GM12878 (cell line): ENCODE data around the gene GRIK5. TPM values are rescaled to one million over a fixed set of nuclear protein-coding genes. Genes with fewer than 3 reads are reported as not detected.

ENCODE experiments used
- ATAC-seq: fragments of 200-7000 bp; cut with Tn5 transposase; 3 replicates; pipeline ENCODE4 v1.9.1; 2020; ENCODE audit warnings: mild to moderate bottlenecking, moderate library complexity
- BruUV-seq: library from RNA; stranded (reverse); fragments of 400-500 nt; replicated peaks from 2 replicates; lab custom pipeline; 2021; lab: Mats Ljungman, UMichigan
- CTCF ChIA-PET: fragments of 300-600 bp; sonication (Branson Sonifier 250); formaldehyde crosslinking; extraction: SDS; loops from one replicate; lab custom pipeline; 2021; ENCODE audit warnings: inconsistent platforms; lab: Yijun Ruan, JAX
- POLR2A ChIA-PET: fragments of 350-600 bp; formaldehyde crosslinking; extraction: SDS; loops from one replicate; lab custom pipeline; 2021; ENCODE audit warnings: inconsistent platforms; lab: Charles Lee
- RAD21 ChIA-PET: fragments of 300-600 bp; sonication (Branson Sonifier 250); formaldehyde crosslinking; loops from one replicate; lab custom pipeline; 2023; ENCODE audit warnings: antibody characterized with exemption; ENCODE audit not compliant: unreplicated experiment; lab: Charles Lee
- SMC1A ChIA-PET: fragments of 300-600 bp; sonication (Branson Sonifier 250); formaldehyde crosslinking; loops from one replicate; lab custom pipeline; 2023; ENCODE audit not compliant: unreplicated experiment, uncharacterized antibody; lab: Charles Lee
- DNase-seq: peaks from one replicate; pipeline ENCODE4 v3.0.0-alpha.2; 2011; ENCODE audit warnings: low read depth, low spot score
- FAIRE-seq: peaks from 3 replicates; lab custom pipeline; 2011; peaks lifted over from hg19 to GRCh38; lab: Jason Lieb, UNC
- H2AFZ ChIP-seq: 2 replicates; pipeline ENCODE4 v1.6.0; 2011; ENCODE audit warnings: low read depth, low read length, control low read depth; ENCODE audit not compliant: control insufficient read depth
- H3K27ac ChIP-seq: 2 replicates; pipeline ENCODE4 v1.5.1; 2011; ENCODE audit warnings: control low read depth; ENCODE audit not compliant: control insufficient read depth, insufficient read depth
- H3K27me3 ChIP-seq, 2 experiments: replicated peaks in 1 of 2; 2 replicates each; pipeline versions ENCODE4 v1.6.0 to v1.6.1; 2011; ENCODE audit warnings: low read length in 1 of 2; ENCODE audit not compliant: control insufficient read depth in 2 of 2, insufficient read depth in 2 of 2
- H3K36me3 ChIP-seq, 2 experiments: 2 replicates each; pipeline ENCODE4 v1.5.1; 2011; ENCODE audit warnings: low read length in 1 of 2; ENCODE audit not compliant: control insufficient read depth in 2 of 2, insufficient read depth in 2 of 2
- H3K4me1 ChIP-seq: 2 replicates; pipeline ENCODE4 v1.6.1; 2011; ENCODE audit warnings: mild to moderate bottlenecking, low read length, moderate library complexity, mixed read lengths; ENCODE audit not compliant: control insufficient read depth, insufficient read depth
- H3K4me2 ChIP-seq: 2 replicates; pipeline ENCODE4 v1.6.0; 2011; ENCODE audit warnings: control low read depth; ENCODE audit not compliant: control insufficient read depth, insufficient read depth
- H3K4me3 ChIP-seq: fragments of 200-600 bp; sonication (generic); 2 replicates; pipeline ENCODE4 v1.5.1; 2016
- H3K79me2 ChIP-seq: 2 replicates; pipeline ENCODE4 v1.6.0; 2011; ENCODE audit warnings: low read length; ENCODE audit not compliant: control insufficient read depth, insufficient read depth
- H3K9ac ChIP-seq: 2 replicates; pipeline ENCODE4 v1.8.0; 2011; ENCODE audit warnings: low read length, control low read depth, mixed read lengths; ENCODE audit not compliant: control insufficient read depth, insufficient read depth
- H3K9me3 ChIP-seq: replicated peaks from 3 replicates; pipeline ENCODE4 v1.5.1; 2011; ENCODE audit warnings: mild to moderate bottlenecking, low read length; ENCODE audit not compliant: control insufficient read depth, insufficient read depth
- H4K20me1 ChIP-seq: 2 replicates; pipeline ENCODE4 v1.6.0; 2011; ENCODE audit not compliant: control insufficient read depth, insufficient read depth
- BCLAF1 ChIP-seq: fragments of 450-650 bp; IDR thresholded peaks from 2 replicates; pipeline ENCODE4 v1.6.1; 2017; ENCODE audit warnings: antibody characterized with exemption, mild to moderate bottlenecking, moderate library complexity
- CREM ChIP-seq: IDR thresholded peaks from 2 replicates; pipeline ENCODE4 v1.6.1; 2014; ENCODE audit warnings: antibody characterized with exemption, low read depth
- NR2C2 ChIP-seq: IDR thresholded peaks from 2 replicates; pipeline ENCODE4 v1.6.1; 2011; ENCODE audit warnings: borderline replicate concordance, low read depth; ENCODE audit not compliant: control insufficient read depth, insufficient read length
- POLR2A ChIP-seq: IDR thresholded peaks from 2 replicates; pipeline ENCODE4 v1.6.1; 2011; ENCODE audit warnings: low read depth, mild to moderate bottlenecking, low read length
- STAT3 ChIP-seq: IDR thresholded peaks from 2 replicates; pipeline ENCODE4 v1.6.1; 2011; ENCODE audit warnings: low read depth, low read length, improper control_type of control experiment
- USF1 ChIP-seq: IDR thresholded peaks from 2 replicates; pipeline ENCODE4 v1.6.1; 2011; ENCODE audit warnings: borderline replicate concordance, low read depth, mild to moderate bottlenecking, moderate library complexity, mixed read lengths, low read length; ENCODE audit not compliant: insufficient read depth; ENCODE audit errors: extremely low read length
- WGBS: methylation state at CpG from one replicate; pipeline ENCODE4 v1.1.6; 2016; ENCODE audit warnings: low lambda C conversion rate; ENCODE audit not compliant: insufficient replicate concordance, insufficient coverage; ENCODE audit errors: missing lambda C conversion rate; 5-methylcytosine and 5-hydroxymethylcytosine counted together
- in situ Hi-C: fragments of 300-500 bp; cut with MboI; formaldehyde crosslinking; loops from 9 replicates; pipeline ENCODE4 v1.14.3; 2018; ENCODE audit warnings: mixed read lengths
- intact Hi-C: fragments of 100-400 bp; cut with micrococcal nuclease; formaldehyde crosslinking; loops from one replicate; pipeline ENCODE4 v1.14.2; 2022; ENCODE audit not compliant: unreplicated experiment
- polyA plus RNA-seq, 11 experiments: library from polyadenylated mRNA; depleted of rRNA in 4 of 11; unstranded in 6 of 11; stranded (reverse) in 5 of 11; fragments of >200 nt; fragmentation: Nextera tagmentation in 4 of 11; fragmentation: Illumina TruSeq in 1 of 11; extraction: Ambion mirVana in 4 of 11; extraction: Trizol in 1 of 11; gene quantifications; 1 replicate in 1 of 11; 2 replicates in 10 of 11; pipeline versions ENCODE4 v1.2.1 to v1.2.3, GENCODE V29; 2011 to 2016; ENCODE audit warnings: inconsistent platforms in 2 of 11, missing spikeins in 2 of 11, low read depth in 1 of 11
- total RNA-seq, 4 experiments: library from RNA; depleted of rRNA in 3 of 4; stranded (reverse); fragments of >200 nt in 3 of 4; fragmentation: Illumina TruSeq in 1 of 4; extraction: Trizol in 1 of 4; gene quantifications; 2 replicates each; pipeline versions ENCODE4 v1.2.1 to v1.2.3, GENCODE V29; 2013 to 2021
- TF ChIP-seq, protein P1 (sequence below): fragments of 450-650 bp; IDR thresholded peaks from 2 replicates; pipeline ENCODE4 v1.6.1; 2016; ENCODE audit warnings: mild to moderate bottlenecking

GRIK5 gene
- total and polyA plus RNA-seq, 10 of the 15 experiments (the other 5 are each of a cell fraction or from before 2014, with no cell fraction given): 0.03 to 0.23 (median 0.07) TPM; not detected in 3

- Histone ChIP-seq H3K9ac (no peak overlapping the region), H3K79me2 (no peaks in the 10 kb centered on the region), H3K4me2 (no peak overlapping the region), H3K27me3 (no peaks in the 10 kb centered on the region), H3K27ac (no peak overlapping the region), H3K4me3 (no peak overlapping the region), H3K36me3 (peaks cover 5 to 7% of the 10 kb centered on the region in 2 experiments; a peak in 3 of 4 replicates), H3K4me1 (peaks cover 40% of the 10 kb centered on the region), H3K9me3 (no peaks in the 10 kb centered on the region), H2AFZ (no peak overlapping the region), H4K20me1 (no peaks in the 10 kb centered on the region)
- TF ChIP-seq, protein P1, sequence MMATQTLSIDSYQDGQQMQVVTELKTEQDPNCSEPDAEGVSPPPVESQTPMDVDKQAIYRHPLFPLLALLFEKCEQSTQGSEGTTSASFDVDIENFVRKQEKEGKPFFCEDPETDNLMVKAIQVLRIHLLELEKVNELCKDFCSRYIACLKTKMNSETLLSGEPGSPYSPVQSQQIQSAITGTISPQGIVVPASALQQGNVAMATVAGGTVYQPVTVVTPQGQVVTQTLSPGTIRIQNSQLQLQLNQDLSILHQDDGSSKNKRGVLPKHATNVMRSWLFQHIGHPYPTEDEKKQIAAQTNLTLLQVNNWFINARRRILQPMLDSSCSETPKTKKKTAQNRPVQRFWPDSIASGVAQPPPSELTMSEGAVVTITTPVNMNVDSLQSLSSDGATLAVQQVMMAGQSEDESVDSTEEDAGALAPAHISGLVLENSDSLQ: no peak
- TF ChIP-seq POLR2A: peak; percentile 40; the same call in 1 of the 2 replicates
- RAD21 ChIA-PET: no interaction called here
- SMC1A ChIA-PET: no interaction called here
- CTCF ChIA-PET: no interaction called here
- POLR2A ChIA-PET: no interaction called here
- 52% methylated on average over 17 of the region's 18 CpGs for WGBS
- no peak for DNase-seq
- in situ Hi-C loops: no loop called here
- FAIRE-seq: no peak
- intact Hi-C loops: no loop called here
- no TSS peak for BruUV-seq
- ATAC-seq: no peak
These were observed 18.6 kb upstream of the GRIK5 start for GRCh38 chr19:42088471-42089190.

DNA sequence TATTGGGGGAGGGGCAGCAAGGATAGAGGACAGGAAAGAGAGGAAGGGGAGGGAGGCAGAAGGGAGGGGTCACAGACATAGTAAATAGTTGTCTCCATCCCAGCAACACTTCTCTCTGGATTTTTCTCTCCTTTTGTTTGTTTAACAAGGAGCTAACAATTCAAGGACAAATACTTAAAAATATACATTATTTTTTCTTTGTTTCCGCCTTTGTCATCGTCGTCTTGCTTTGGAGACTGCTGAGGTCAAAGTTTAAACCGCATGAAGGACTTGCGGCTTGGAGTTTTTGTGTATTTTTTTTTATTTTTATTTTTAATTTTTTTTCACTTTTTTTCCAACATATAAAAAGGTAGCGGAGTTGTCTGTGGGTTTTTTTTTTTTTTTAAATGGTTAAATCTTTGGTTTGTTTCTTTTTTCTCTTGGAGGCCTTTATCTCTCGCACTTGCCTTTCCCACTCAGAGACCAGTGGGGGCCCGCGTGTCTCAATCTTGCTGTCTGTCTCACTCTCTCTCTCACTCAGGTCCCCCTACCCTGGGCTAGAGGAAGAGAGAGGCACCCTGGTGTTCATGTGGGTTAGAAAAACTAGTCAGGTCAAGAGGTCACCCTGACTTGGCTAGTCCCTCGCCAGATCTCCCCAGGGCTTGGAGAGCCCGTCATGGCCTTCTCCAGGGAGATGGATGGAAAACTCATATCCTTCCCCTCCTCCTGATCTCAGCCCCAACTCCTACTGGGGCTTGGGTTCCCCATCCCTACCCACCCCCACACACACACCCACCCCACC lies 17.0 kb upstream of the GRIK5 start:
- ChIA-PET POLR2A (no interaction called here), SMC1A (no interaction called here), CTCF (no interaction called here), RAD21 (no interaction called here)
- Histone ChIP-seq H3K9ac (no peak overlapping the region), H3K9me3 (no peaks in the 10 kb centered on the region), H3K27me3 (no peaks in the 10 kb centered on the region), H3K27ac (no peak overlapping the region), H3K4me3 (no peak overlapping the region), H3K4me1 (peaks cover 37% of the 10 kb centered on the region), H4K20me1 (no peaks in the 10 kb centered on the region), H2AFZ (no peak overlapping the region), H3K36me3 (peaks cover 3 to 7% of the 10 kb centered on the region in 2 experiments; a peak in 3 of 4 replicates), H3K4me2 (no peak overlapping the region), H3K79me2 (no peaks in the 10 kb centered on the region)
- no peak; the same call in 2 of the 3 replicates for ATAC-seq
- no peak for FAIRE-seq
- 32% methylated on average over 11 of the region's 11 CpGs for WGBS
- in situ Hi-C loops (no loop called here), intact Hi-C loops (no loop called here)
- BruUV-seq: TSS peak; percentile 13
- no peak for DNase-seq
- no peak for TF ChIP-seq CREM
- TF ChIP-seq STAT3: no peak
- TF ChIP-seq BCLAF1: no peak
- TF ChIP-seq USF1: no peak
- no peak for TF ChIP-seq NR2C2
